ENCODE measurements around the gene CPT1C. TPM values are rescaled to one million over a fixed set of nuclear protein-coding genes. Genes with fewer than 3 reads are reported as not detected.

Gene CPT1C
- total RNA-seq, 2 experiments from 2014 or later, result 0.47 to 0.59 TPM

DNA sequence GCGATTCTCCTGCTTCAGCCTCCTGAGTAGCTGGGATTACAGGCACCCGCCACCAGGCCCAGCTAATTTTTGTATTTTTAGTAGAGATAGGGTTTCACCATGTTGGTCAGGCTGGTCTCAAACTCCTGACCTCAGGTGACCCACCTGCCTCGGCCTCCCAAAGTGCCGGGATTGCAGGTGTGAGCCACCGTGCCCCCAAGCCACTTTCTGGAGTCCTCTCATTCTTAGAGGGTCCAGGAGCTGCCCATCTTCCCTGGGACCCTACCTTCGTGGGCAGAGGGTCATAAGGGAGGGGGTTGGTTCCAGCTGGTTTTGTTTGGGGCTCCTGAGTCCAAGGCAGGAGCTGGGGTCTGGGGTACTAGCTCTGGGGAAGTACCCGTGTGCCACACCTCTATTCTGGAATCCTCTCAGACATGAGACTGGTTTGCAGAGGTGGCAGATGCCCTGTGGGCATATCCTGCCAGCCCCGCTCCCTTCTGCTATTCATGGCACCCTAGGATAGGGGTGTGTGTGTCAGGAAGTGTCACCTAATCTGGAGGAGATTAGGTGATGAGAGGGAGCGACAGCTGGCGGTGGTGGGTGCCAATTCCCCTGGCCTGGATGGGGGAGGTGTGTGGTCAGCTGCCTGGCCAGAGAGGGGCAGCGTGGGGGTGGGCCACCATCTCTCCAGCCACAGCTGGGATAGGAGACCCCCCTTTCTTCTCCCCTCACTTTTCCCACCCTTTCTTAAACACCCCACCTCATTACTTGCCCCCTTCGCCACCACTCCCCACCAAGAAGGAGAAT lies 11.7 kb upstream of the CPT1C start:
- DNase-seq (peak in 1 of 14 experiments; percentile 44), ATAC-seq (ENCODE audit: poor library complexity) (no peak)
- CTCF ChIA-PET, result interaction anchor here (0.8 to 3.4 kb wide), 7 partner anchors 14 to 206 kb away, joined by 3 to 22 read pairs (median 3); partner anchors contain the start of genes BCL2L12, FLT3LG, IRF3 and NOSIP
- peak overlapping the region; percentile 97 for H3K27ac Mint-ChIP-seq
- intact Hi-C loops (cut with DNase I, micrococcal nuclease), result loop anchor here (1.0 to 10.0 kb wide), 3 partner anchors 14 to 287 kb away; partner anchors contain the start of genes BCL2L12 (in 1 of the 2), FLT3LG (in 1 of the 2) and IRF3 (in 1 of the 2)
- Histone ChIP-seq H3K36me3 (ENCODE audit: insufficient read depth, low read length) (peaks cover 38% of the 10 kb centered on the region), H3K4me3 (ENCODE audit: low read length) (no peak overlapping the region), H3K27me3 (ENCODE audit: control insufficient read depth in 1 of 2, insufficient read depth in 2 of 2, low read length in 2 of 2) (no peaks in the 10 kb centered on the region), H3K4me1 (ENCODE audit: insufficient read depth, low read length) (peaks cover 52% of the 10 kb centered on the region), H3K9me3 (ENCODE audit: control insufficient read depth in 1 of 2, insufficient read depth in 1 of 2, low read length in 2 of 2) (no peaks in the 10 kb centered on the region), H3K27ac (ENCODE audit: low read depth in 1 of 2, low read length in 2 of 2) (peak overlapping the region in 1 of 2 donors; percentile 98)
- no peaks in the 10 kb centered on the region for H3K9me3 Mint-ChIP-seq
- H3K36me3 Mint-ChIP-seq (ENCODE audit: low read depth), result peaks cover 56% of the 10 kb centered on the region
- H3K4me3 Mint-ChIP-seq, result peak overlapping the region; percentile 91
- no peaks in the 10 kb centered on the region for H3K27me3 Mint-ChIP-seq
- H3K4me1 Mint-ChIP-seq (ENCODE audit: low read depth), result peaks cover 38% of the 10 kb centered on the region
- TF ChIP-seq, protein P1, sequence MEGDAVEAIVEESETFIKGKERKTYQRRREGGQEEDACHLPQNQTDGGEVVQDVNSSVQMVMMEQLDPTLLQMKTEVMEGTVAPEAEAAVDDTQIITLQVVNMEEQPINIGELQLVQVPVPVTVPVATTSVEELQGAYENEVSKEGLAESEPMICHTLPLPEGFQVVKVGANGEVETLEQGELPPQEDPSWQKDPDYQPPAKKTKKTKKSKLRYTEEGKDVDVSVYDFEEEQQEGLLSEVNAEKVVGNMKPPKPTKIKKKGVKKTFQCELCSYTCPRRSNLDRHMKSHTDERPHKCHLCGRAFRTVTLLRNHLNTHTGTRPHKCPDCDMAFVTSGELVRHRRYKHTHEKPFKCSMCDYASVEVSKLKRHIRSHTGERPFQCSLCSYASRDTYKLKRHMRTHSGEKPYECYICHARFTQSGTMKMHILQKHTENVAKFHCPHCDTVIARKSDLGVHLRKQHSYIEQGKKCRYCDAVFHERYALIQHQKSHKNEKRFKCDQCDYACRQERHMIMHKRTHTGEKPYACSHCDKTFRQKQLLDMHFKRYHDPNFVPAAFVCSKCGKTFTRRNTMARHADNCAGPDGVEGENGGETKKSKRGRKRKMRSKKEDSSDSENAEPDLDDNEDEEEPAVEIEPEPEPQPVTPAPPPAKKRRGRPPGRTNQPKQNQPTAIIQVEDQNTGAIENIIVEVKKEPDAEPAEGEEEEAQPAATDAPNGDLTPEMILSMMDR (IDR thresholded peaks at IDR 0.05), result no peak
- POLR2A ChIA-PET, result interaction anchor here (1.0 to 6.6 kb wide), 6 partner anchors 15 to 227 kb away, joined by 3 to 92 read pairs (median 4); partner anchors contain the start of genes BCL2L12, FUZ, IRF3 and PIH1D1

DNA sequence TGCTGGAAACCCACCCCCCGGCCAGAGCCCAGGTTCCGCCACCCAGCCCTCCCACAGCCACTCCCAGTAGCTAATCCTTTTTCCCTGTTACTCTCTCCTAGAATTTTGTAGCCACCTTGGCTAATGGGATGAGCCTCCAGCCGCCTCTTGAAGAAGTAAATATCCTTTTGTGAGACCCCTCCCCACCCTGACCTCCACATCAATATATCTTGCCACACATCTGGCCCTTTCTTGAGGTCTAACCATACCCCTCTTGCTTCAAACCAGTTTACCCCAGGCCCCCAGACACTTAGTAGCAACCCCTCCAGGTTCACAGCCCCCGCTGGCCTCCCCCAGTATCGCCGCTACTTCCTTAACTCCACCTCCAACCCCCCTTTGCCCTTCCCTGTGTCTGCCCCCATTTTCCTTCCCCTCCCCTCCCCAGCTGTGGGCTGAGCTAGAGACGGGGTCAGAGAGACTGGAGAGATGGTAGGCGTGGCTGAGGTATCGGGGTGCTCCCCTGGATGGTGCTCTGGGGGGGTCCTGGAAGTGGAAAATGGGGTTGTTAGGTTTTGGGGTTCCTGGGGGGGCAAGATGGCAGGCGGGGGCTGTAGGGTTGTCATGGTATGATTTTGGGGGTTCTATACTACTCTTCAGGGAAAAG lies 11.0 kb upstream of the CPT1C start:
- Mint-ChIP-seq H3K27ac (no peak overlapping the region), H3K27me3 (no peaks in the 10 kb centered on the region), H3K4me3 (peak overlapping the region; percentile 30), H3K36me3 (ENCODE audit: low read depth) (peaks cover 60% of the 10 kb centered on the region), H3K9me3 (no peaks in the 10 kb centered on the region), H3K4me1 (ENCODE audit: low read depth) (peaks cover 38% of the 10 kb centered on the region)
- ATAC-seq (ENCODE audit: poor library complexity) (no peak), DNase-seq (peak in 1 of 14 experiments; percentile 58)
- TF ChIP-seq, protein P1 (IDR thresholded peaks at IDR 0.05), result no peak
- no peak overlapping the region for H3K4me3 ChIP-seq (ENCODE audit: low read length)
- ChIA-PET POLR2A (interaction anchor here (0.6 to 6.6 kb wide), 3 partner anchors 16 to 211 kb away, joined by 3 to 92 read pairs (median 7); partner anchors contain the start of genes BCL2L12, IRF3 and RPS11), CTCF (interaction anchor here (1.1 to 3.4 kb wide), 2 partner anchors 14 to 109 kb away, joined by 4 to 22 read pairs; partner anchors contain the start of genes BCL2L12 and IRF3)
- peaks cover 45% of the 10 kb centered on the region for H3K36me3 ChIP-seq (ENCODE audit: insufficient read depth, low read length)
- H3K4me1 ChIP-seq (ENCODE audit: insufficient read depth, low read length), result peaks cover 52% of the 10 kb centered on the region
- peak overlapping the region in 1 of 2 donors; percentile 35 for H3K27ac ChIP-seq (ENCODE audit: low read depth in 1 of 2, low read length in 2 of 2)
- intact Hi-C loops (cut with DNase I, micrococcal nuclease), result loop anchor here (1.0 to 10.0 kb wide), 8 partner anchors 38 to 454 kb away; partner anchors contain the start of gene FLT3LG (in 1 of the 2)
- no peaks in the 10 kb centered on the region for H3K27me3 ChIP-seq (ENCODE audit: control insufficient read depth in 1 of 2, insufficient read depth in 2 of 2, low read length in 2 of 2)
- no peaks in the 10 kb centered on the region for H3K9me3 ChIP-seq (ENCODE audit: control insufficient read depth in 1 of 2, insufficient read depth in 1 of 2, low read length in 2 of 2)

Measured in CD4-positive, alpha-beta T cell (primary cell).